Esophagus (tissue), 2 donors: ENCODE measurements around the gene NEK1. TPM values are rescaled to one million over a fixed set of nuclear protein-coding genes. Genes with fewer than 3 reads are reported as not detected.

Experiments
- H3K27ac ChIP-seq, 2 donors: one replicate each; pipeline ENCODE4 v1.5.1; 2013; ENCODE audit warnings: low read depth in 2 of 2, mild to moderate bottlenecking in 2 of 2, inconsistent platforms in 1 of 2, low read length in 1 of 2, moderate library complexity in 1 of 2
- H3K27me3 ChIP-seq, 2 donors: one replicate each; pipeline ENCODE4 v1.6.1; 2013; ENCODE audit warnings: low read length in 2 of 2, control low read depth in 1 of 2, mild to moderate bottlenecking in 1 of 2; ENCODE audit not compliant: insufficient read depth in 2 of 2, control insufficient read depth in 1 of 2
- H3K36me3 ChIP-seq, 2 donors: one replicate each; pipeline ENCODE4 v1.6.1; 2013; ENCODE audit warnings: low read length in 1 of 2; ENCODE audit not compliant: control insufficient read depth in 2 of 2, insufficient read depth in 2 of 2
- H3K4me1 ChIP-seq, 2 donors: one replicate each; pipeline ENCODE4 v1.6.1; 2013; ENCODE audit warnings: low read length in 1 of 2; ENCODE audit not compliant: control insufficient read depth in 2 of 2, insufficient read depth in 2 of 2
- H3K4me3 ChIP-seq, 2 donors: one replicate each; pipeline ENCODE4 v1.5.1; 2013; ENCODE audit warnings: low read length in 2 of 2, mild to moderate bottlenecking in 2 of 2, low read depth in 1 of 2, moderate library complexity in 1 of 2
- H3K9me3 ChIP-seq, 2 donors: one replicate each; pipeline ENCODE4 v1.6.1; 2013; ENCODE audit warnings: mild to moderate bottlenecking in 2 of 2, low read depth in 1 of 2, low read length in 1 of 2, moderate library complexity in 1 of 2; ENCODE audit not compliant: control insufficient read depth in 2 of 2, insufficient read depth in 1 of 2
- WGBS, 2 donors: extraction: QIAGEN DNeasy Blood & Tissue Kit; methylation state at CpG; one replicate each; pipeline ENCODE4 v1.1.7; 2013; 5-methylcytosine and 5-hydroxymethylcytosine counted together
- polyA plus RNA-seq, 2 donors: library from polyadenylated mRNA; stranded (reverse); fragments of 200-250 nt; gene quantifications; one replicate each; pipeline ENCODE4 v1.2.3, GENCODE V29; 2013
- donor health status: healthy with polysubstance abuse.
- donor health status: Bipolar disorder and iron deficiency.

NEK1 gene
- polyA plus RNA-seq, 2 donors, result 2.5 to 2.9 TPM

DNA sequence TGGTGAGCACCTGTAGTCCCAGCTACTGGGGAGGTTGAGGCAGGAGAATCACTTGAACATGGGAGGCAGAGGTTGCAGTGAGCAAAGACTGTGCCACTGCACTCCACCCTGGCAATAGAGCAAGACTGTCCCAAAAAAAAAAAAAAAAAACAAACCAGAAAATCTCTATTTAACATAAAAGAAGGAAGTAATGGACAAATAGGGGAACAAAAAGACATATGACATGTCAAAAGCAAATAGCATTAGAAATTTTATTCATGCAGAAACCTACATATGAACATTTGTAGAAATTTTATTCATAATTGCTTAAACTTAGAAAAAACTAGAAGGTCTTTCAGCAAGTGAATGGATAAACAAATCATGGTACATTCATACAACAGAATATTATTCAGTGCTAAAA is 244.6 kb downstream of the NEK1 start:
- no peak overlapping the region for H3K4me3 ChIP-seq
- no peak overlapping the region for H3K27ac ChIP-seq
- H3K27me3 ChIP-seq, result no peaks in the 10 kb centered on the region
- no peaks in the 10 kb centered on the region for H3K36me3 ChIP-seq
- H3K4me1 ChIP-seq, result no peaks in the 10 kb centered on the region
- H3K9me3 ChIP-seq, result no peaks in the 10 kb centered on the region

DNA sequence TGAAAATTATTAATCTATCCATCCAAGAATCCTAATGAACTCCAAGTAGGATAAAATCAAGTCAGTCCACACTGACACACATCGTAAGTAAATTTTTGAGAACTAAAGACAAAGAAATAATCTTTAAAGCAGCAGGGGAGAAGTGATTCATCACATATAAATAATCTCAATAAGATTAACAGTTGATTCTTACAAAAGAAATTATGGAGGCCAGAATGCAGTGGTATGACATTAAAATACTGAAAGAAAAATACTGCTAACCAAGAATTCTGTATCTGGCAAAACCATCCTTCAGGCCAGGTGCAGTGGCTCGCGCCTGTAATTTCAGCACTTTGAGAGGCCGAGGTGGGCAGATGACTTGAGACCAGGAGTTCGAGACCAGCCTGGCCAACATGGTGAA is 245.6 kb downstream of the NEK1 start:
- WGBS, 2 donors, result 92 to 94% methylated on average over 5 of the region's 5 CpGs
- H3K4me3 ChIP-seq, result no peak overlapping the region
- no peaks in the 10 kb centered on the region for H3K9me3 ChIP-seq
- no peaks in the 10 kb centered on the region for H3K27me3 ChIP-seq
- H3K27ac ChIP-seq, result no peak overlapping the region
- no peaks in the 10 kb centered on the region for H3K4me1 ChIP-seq
- no peaks in the 10 kb centered on the region for H3K36me3 ChIP-seq

DNA sequence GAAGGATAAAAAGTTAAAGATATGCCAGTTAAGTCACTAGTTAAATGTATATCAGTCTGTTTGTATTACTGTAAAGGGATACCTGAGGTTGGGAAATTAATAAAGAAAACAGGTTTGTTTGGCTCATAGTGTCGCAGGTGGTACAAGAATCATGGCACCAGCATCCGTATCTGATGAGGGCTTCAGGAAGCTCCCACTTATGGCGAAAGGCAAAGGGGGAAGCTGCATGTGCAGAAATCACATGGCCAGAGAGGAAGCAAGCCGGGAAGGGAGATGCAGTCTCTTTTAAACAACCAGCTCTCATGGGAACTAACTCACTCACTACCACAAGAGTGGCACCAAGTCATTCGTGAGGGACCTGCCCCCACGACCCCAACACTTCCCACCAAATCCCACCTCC is 249.8 kb downstream of the NEK1 start:
- 67 to 70% methylated on average over 6 of the region's 6 CpGs for WGBS, 2 donors
- no peak overlapping the region for H3K4me3 ChIP-seq

DNA sequence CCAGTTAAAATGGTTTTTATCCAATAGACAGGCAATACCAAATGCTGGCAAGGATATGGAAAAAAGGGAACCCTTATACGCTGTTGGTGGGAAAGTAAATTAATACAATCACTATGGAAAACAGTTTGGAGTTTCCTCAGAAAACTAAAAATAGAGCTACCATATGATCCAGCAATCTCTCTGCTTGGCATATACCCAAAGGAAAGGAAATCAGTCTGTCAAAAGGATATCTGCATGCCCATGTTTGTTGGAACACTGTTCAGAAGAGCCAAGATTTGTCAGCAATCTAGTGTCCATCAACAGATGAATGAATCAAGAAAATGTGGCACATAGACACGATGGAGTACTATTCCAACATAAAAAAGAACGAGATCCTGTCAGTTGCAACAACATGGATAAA is 250.6 kb downstream of the NEK1 start:
- no peak overlapping the region for H3K4me3 ChIP-seq
- H3K27ac ChIP-seq, result no peak overlapping the region
- no peaks in the 10 kb centered on the region for H3K36me3 ChIP-seq
- H3K4me1 ChIP-seq, result no peaks in the 10 kb centered on the region
- H3K27me3 ChIP-seq, result no peaks in the 10 kb centered on the region
- 67 to 68% methylated on average over 3 of the region's 3 CpGs for WGBS, 2 donors
- H3K9me3 ChIP-seq, result no peaks in the 10 kb centered on the region

More for the DNA sequence above, 249.8 kb downstream of the NEK1 start:
- Histone ChIP-seq H3K36me3 (no peaks in the 10 kb centered on the region), H3K9me3 (no peaks in the 10 kb centered on the region), H3K27ac (no peak overlapping the region), H3K27me3 (no peaks in the 10 kb centered on the region), H3K4me1 (no peaks in the 10 kb centered on the region)

DNA sequence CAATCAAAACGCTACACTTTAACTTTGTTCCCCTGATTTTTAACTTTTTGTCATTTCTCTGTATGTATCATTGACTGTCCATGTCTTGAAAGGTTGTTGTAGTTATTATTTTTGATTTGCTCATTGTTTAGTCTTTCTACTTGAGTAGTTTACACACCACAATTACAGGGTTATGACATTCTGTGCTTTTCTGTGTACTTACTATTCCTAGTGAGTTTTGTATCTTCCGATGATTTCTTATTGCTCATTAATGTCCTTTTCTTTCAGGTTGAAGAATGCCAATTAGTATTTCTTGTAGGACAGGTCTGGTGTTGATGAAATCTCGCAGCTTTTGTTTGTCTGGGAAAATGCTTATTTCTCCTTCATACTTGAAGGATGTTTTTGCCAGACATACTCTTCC is 252.4 kb downstream of the NEK1 start:
- no peaks in the 10 kb centered on the region for H3K4me1 ChIP-seq
- H3K9me3 ChIP-seq, result no peaks in the 10 kb centered on the region
- H3K4me3 ChIP-seq, result no peak overlapping the region
- H3K36me3 ChIP-seq, result no peaks in the 10 kb centered on the region
- no peak overlapping the region for H3K27ac ChIP-seq
- WGBS, 2 donors, result 76 to 85% methylated on average over 3 of the region's 3 CpGs
- H3K27me3 ChIP-seq, result no peaks in the 10 kb centered on the region

DNA sequence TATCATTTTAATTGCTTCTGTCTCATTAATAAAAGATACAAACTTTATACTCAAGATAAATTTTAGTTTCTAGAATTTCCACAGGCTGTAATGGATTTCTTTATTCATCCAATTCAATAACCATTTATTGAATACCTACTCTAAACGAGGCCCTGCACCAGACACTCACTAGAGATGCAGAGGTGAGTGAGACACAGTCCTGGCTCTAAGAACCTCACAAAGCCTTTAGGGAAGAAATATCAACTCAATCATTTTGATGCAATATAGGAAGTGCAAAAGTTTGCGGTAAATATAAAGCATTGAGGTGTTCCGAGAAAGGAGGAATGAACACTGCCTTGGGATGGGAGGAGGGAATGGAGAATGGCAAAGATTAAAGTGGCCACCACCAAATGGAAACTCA is 260.0 kb downstream of the NEK1 start:
- H3K27ac ChIP-seq, result no peak overlapping the region

DNA sequence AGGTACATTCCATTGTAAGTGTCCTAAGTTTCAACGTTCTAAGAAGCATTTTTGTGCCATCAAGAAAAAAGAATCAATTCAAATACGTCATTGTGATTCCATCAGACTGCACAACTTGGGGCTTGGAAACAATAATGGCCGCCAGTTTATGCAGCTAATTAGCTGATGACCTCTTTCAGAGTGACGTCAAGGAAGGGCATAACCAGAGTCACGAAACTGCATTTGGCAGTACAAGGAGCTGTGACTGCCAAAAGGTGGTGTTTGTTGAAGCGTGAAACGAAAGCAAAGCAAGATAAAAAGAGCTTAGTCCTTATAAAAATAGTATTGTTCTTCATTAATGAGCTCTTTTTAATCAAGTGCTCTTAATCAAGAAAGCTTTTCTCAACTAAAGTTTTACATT is 260.5 kb downstream of the NEK1 start:
- 34 to 38% methylated on average over 7 of the region's 7 CpGs for WGBS, 2 donors
- no peaks in the 10 kb centered on the region for H3K27me3 ChIP-seq
- no peak overlapping the region for H3K27ac ChIP-seq
- no peaks in the 10 kb centered on the region for H3K9me3 ChIP-seq
- H3K4me1 ChIP-seq, result peaks cover 0 to 2% of the 10 kb centered on the region in 2 donors
- no peak overlapping the region for H3K4me3 ChIP-seq
- no peaks in the 10 kb centered on the region for H3K36me3 ChIP-seq

More for the DNA sequence above, 260.0 kb downstream of the NEK1 start:
- Histone ChIP-seq H3K9me3 (no peaks in the 10 kb centered on the region), H3K4me3 (no peak overlapping the region), H3K4me1 (peaks cover 0 to 2% of the 10 kb centered on the region in 2 donors), H3K27me3 (no peaks in the 10 kb centered on the region), H3K36me3 (no peaks in the 10 kb centered on the region)
- WGBS, 2 donors, result 72 to 73% methylated on average over 3 of the region's 3 CpGs

DNA sequence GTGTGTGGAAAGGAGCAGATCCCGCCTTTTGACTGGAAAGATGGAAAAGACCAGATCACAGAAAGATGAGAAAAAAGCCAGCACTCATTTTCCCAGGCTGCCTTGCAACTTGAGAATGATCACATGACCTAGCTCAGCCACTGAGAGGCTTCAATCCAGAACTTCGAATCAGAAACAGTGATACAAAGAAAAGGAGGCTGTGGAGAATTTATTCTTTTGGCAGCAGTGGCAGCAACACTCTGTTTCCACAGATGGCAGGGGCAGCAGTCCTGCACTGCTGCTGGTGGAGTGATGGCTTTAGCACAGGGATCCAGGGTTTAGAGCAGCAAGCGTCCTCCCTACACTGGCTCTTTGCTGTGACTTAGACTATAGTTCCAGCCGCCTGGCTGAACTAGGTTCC is 263.8 kb downstream of the NEK1 start:
- Histone ChIP-seq H3K4me3 (no peak overlapping the region), H3K4me1 (peaks cover 0 to 2% of the 10 kb centered on the region in 2 donors), H3K27ac (no peak overlapping the region), H3K36me3 (no peaks in the 10 kb centered on the region), H3K27me3 (no peaks in the 10 kb centered on the region), H3K9me3 (no peaks in the 10 kb centered on the region)
- WGBS, 2 donors, result 89 to 92% methylated on average over 4 of the region's 4 CpGs

DNA sequence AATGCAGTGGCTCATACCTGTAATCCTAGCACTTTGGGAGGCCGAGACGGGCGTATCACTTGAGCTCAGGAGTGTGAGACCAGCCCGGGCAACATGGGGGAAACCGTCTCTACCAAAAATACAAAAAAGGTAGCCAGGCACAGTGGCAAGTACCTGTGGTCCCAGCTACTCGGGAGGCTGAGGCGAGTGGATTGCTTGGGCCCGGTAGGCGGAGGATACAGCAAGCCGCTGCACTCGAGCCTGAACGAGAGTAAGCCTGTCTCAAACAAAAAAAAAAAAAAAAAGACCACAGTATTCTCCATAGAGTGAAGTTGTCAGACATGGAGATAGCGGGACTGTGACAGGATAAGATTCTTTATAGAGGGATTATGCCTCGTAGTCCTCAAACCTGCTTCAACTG is 265.5 kb downstream of the NEK1 start:
- Histone ChIP-seq H3K4me1 (peaks cover 0 to 2% of the 10 kb centered on the region in 2 donors), H3K36me3 (no peaks in the 10 kb centered on the region), H3K9me3 (no peaks in the 10 kb centered on the region), H3K27me3 (no peaks in the 10 kb centered on the region), H3K27ac (no peak overlapping the region), H3K4me3 (no peak overlapping the region)
- 93 to 95% methylated on average over 14 of the region's 14 CpGs for WGBS, 2 donors

DNA sequence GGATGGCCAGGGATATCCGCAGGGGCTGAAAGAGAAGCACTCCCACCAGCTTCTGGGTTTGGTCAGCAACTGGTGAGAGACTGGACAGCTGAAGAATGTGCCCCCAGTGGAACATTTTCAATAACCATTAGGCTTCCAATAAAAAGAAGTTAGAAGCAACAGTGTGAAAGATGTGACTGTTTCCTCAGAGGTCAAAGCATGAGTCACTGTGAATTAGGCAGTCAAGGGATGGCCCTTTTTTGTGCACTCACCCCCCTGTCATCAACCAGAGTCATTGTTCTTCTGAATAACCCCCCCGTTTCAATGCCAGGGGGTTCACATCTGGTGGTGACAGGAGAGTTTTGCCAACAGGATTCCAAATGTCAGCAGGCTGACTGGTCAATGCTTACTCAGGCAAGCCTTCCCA is 267.1 kb downstream of the NEK1 start:
- H3K27ac ChIP-seq, result no peak overlapping the region
- H3K27me3 ChIP-seq, result no peaks in the 10 kb centered on the region
- no peak overlapping the region for H3K4me3 ChIP-seq
- peaks cover 0 to 2% of the 10 kb centered on the region in 2 donors for H3K4me1 ChIP-seq
- WGBS, 2 donors, result 69 to 77% methylated on average over 2 of the region's 2 CpGs
- no peaks in the 10 kb centered on the region for H3K36me3 ChIP-seq
- H3K9me3 ChIP-seq, result no peaks in the 10 kb centered on the region
